Right atrium auricular region (tissue), 2 donors: ENCODE measurements around the gene NUBP2. TPM values are rescaled to one million over a fixed set of nuclear protein-coding genes. Genes with fewer than 3 reads are reported as not detected.

ENCODE experiments used
- DNase-seq: peaks from one replicate; pipeline ENCODE4 v3.0.0-alpha.2; 2019; ENCODE audit warnings: low spot score
- H3K27ac ChIP-seq, 2 donors: fragments of 200-600 bp; sonication (generic); 1 replicate in 1 of 2; 2 replicates in 1 of 2; pipeline ENCODE4 v1.5.1; 2016 to 2019
- H3K27me3 ChIP-seq, 2 donors: fragments of 200-600 bp; sonication (generic); one replicate each; pipeline versions ENCODE4 v1.5.1 to v1.6.0; 2017 to 2019
- H3K36me3 ChIP-seq: fragments of 200-600 bp; sonication (generic); one replicate; pipeline ENCODE4 v1.5.1; 2016
- H3K4me1 ChIP-seq, 2 donors: fragments of 200-600 bp; sonication (generic); one replicate each; pipeline versions ENCODE4 v1.5.1 to v1.6.0; 2017 to 2019
- H3K4me3 ChIP-seq, 2 donors: fragments of 200-600 bp; sonication (generic); 1 replicate in 1 of 2; 2 replicates in 1 of 2; pipeline ENCODE4 v1.5.1; 2017 to 2019; ENCODE audit warnings: mild to moderate bottlenecking in 1 of 2, moderate library complexity in 1 of 2
- H3K9me3 ChIP-seq, 2 donors: fragments of 200-600 bp; sonication (generic); one replicate each; pipeline ENCODE4 v1.5.1; 2019
- total RNA-seq, 2 donors: library from RNA; depleted of rRNA; stranded (reverse); fragments of >200 nt; gene quantifications; one replicate each; pipeline ENCODE4 v1.1.0, GENCODE V29; 2016
- TF ChIP-seq, protein P1 (sequence below), 2 donors: fragments of 200-600 bp; sonication (generic); IDR thresholded peaks; one replicate each; pipeline ENCODE4 v1.5.1; 2019; ENCODE audit warnings: antibody characterized with exemption in 2 of 2

Gene NUBP2
- total RNA-seq, 2 donors from 2014 or later: 70.3 to 77.9 TPM

DNA sequence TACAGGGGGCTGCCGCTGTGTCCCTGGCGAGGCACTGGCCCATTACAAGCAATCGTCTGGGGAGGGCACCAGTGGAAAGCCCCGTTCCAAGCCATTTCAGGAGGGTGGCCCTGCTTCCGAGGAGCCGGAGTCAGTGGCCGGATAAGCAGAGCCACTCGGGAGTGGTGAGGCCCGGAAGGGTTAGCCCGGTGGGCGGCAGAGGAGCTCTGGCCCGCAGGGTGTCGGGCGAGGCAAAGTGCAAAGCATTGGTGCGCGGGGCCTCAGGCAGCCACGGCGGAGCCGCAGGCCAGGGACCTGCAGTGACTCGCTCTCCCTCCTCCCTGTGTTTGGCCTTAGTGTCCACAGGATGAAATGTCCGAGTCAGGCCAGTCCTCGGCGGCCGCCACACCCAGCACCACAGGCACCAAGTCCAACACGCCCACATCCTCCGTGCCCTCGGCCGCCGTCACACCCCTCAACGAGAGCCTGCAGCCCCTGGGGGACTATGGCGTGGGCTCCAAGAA is 36.0 kb upstream of the NUBP2 start:
- Histone ChIP-seq H3K36me3 (peaks cover 66% of the 10 kb centered on the region), H3K4me1 (no peaks in the 10 kb centered on the region), H3K27me3 (no peaks in the 10 kb centered on the region), H3K4me3 (no peak overlapping the region), H3K9me3 (no peaks in the 10 kb centered on the region), H3K27ac (no peak overlapping the region)
- DNase-seq: no peak
- TF ChIP-seq, protein P1, sequence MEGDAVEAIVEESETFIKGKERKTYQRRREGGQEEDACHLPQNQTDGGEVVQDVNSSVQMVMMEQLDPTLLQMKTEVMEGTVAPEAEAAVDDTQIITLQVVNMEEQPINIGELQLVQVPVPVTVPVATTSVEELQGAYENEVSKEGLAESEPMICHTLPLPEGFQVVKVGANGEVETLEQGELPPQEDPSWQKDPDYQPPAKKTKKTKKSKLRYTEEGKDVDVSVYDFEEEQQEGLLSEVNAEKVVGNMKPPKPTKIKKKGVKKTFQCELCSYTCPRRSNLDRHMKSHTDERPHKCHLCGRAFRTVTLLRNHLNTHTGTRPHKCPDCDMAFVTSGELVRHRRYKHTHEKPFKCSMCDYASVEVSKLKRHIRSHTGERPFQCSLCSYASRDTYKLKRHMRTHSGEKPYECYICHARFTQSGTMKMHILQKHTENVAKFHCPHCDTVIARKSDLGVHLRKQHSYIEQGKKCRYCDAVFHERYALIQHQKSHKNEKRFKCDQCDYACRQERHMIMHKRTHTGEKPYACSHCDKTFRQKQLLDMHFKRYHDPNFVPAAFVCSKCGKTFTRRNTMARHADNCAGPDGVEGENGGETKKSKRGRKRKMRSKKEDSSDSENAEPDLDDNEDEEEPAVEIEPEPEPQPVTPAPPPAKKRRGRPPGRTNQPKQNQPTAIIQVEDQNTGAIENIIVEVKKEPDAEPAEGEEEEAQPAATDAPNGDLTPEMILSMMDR (IDR thresholded peaks at IDR 0.05): no peak

DNA sequence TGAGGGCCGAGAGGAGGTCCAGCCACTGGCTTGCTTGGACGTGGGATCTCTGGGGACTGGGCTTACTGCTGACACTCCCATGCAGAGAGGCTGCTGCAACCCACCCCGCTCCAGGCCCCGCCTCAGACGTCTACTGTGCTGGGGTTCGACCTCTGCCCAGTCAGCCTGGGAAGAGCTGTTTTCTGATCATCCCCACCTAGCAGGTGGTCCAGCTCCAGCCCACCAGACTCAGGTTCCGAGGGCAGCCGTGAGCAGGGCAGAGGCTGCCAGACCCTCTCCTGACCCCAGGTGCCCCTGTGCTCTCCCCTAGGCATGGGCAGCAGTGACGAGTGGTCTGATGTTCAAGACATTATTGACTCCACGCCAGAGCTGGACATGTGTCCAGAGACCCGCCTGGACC is 34.8 kb upstream of the NUBP2 start:
- Histone ChIP-seq H3K36me3 (peaks cover 78% of the 10 kb centered on the region), H3K27me3 (no peaks in the 10 kb centered on the region), H3K27ac (no peak overlapping the region), H3K9me3 (no peaks in the 10 kb centered on the region), H3K4me1 (no peaks in the 10 kb centered on the region), H3K4me3 (no peak overlapping the region)
- TF ChIP-seq, protein P1 (IDR thresholded peaks at IDR 0.05): no peak
- DNase-seq: no peak

DNA sequence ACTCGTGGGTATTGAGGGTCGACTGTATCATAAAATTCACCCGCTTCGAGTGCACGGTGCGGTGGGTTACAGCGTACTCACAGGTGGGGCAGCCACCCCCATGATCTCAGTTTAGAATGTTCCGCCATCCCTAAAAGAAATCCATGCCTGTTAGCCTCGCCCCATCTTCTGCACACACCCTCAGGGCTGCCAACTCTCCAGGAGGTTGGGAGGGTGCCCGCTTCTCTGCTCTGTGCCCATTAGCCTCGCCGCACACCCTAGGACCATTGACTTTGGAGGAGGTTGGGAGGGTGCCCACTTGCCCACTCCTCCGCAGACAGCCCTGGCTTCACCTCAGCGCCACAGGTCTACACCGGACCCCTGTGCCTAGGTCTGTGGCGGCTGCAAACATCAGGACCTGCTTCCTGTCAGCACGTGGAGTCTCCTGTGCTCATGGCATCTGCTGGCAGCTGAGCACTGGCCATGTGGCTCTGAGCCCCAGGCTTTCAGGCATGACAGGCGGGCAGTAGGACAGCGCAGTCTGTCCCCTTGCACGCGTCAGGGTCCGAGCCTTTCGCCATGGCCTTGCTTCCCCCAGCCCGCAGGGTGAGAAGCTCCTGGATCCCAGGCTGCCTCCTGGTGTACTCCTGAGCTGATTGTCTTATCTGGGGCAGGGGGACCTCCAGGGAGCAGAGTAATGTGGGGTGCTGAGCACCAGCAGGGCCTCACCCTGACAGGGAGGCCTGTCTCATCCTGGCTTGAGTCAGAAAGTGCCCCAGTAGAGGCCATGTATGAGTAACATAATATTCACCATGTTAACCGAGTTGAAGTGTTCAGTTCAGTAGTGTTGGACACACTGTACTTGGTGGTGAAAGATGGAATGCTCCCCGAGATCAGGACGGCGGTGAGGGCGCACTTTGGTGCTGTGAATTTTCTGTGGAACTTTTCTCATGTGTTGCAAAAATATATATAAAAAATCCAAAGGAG is 33.3 kb upstream of the NUBP2 start:
- Histone ChIP-seq H3K27ac (no peak overlapping the region), H3K36me3 (peaks cover 73% of the 10 kb centered on the region), H3K27me3 (no peaks in the 10 kb centered on the region), H3K4me1 (no peaks in the 10 kb centered on the region), H3K4me3 (no peak overlapping the region), H3K9me3 (no peaks in the 10 kb centered on the region)
- no peak for DNase-seq
- TF ChIP-seq, protein P1 (IDR thresholded peaks at IDR 0.05): no peak

DNA sequence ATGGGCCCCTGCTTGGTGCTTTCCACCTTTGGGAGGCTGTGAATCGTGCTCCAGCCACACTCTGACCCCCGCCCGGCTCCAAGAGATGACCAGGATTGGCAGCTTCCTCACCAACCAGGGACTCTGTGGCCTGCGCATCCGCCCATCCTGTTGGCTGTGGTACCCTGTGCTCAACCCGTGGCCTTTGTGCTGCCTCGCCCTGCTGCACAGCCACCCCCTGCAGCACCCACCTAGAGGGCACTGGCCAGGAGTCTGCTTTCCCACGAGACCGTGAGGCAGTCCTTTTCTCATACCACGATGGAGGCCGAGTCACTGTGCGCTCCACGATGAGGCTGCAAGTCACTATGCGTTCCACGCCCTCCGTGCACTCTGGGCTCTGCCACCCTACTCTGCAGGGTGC is 30.8 kb upstream of the NUBP2 start:
- H3K27me3 ChIP-seq: no peaks in the 10 kb centered on the region
- no peak overlapping the region for H3K4me3 ChIP-seq
- H3K36me3 ChIP-seq: peaks cover 57% of the 10 kb centered on the region
- H3K9me3 ChIP-seq: no peaks in the 10 kb centered on the region
- no peak for DNase-seq
- TF ChIP-seq, protein P1 (IDR thresholded peaks at IDR 0.05): no peak
- no peak overlapping the region for H3K27ac ChIP-seq
- no peaks in the 10 kb centered on the region for H3K4me1 ChIP-seq

DNA sequence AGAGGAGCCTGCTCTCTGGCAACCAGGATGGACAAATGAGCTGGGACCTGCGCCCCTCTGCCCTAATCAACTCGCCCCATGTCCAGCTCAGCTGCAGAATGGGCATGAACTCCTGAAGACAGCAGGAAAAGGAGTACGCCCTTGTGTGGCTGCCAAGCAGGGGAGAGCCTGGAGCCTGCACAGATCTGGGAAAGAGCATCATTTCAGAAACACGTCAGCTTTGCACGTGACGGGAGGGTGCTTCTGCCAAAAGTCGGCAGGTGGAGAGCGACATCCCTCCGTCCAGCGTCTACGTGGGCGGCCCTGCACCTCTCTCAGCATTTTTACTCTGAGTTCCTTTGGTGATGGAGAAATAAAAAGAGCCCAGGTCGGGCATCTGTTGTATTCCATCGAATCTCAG is 29.9 kb upstream of the NUBP2 start:
- no peak for DNase-seq
- Histone ChIP-seq H3K4me3 (no peak overlapping the region), H3K36me3 (peaks cover 61% of the 10 kb centered on the region), H3K27ac (no peak overlapping the region), H3K9me3 (no peaks in the 10 kb centered on the region), H3K4me1 (no peaks in the 10 kb centered on the region), H3K27me3 (no peaks in the 10 kb centered on the region)
- TF ChIP-seq, protein P1 (IDR thresholded peaks at IDR 0.05): no peak
